HepG2 (cell line): Measurements from ENCODE around the gene KAZN. TPM values are rescaled to one million over a fixed set of nuclear protein-coding genes. Genes with fewer than 3 reads are reported as not detected.

ENCODE experiments used
- ATAC-seq: fragments of 200-7000 bp; cut with Tn5 transposase; 3 replicates; pipeline ENCODE4 v1.9.1; 2020; ENCODE audit warnings: mild to moderate bottlenecking, moderate library complexity
- BruUV-seq: library from RNA; stranded (reverse); fragments of 400-500 nt; replicated peaks from 2 replicates; lab custom pipeline; 2021; lab: Mats Ljungman, UMichigan
- CTCF ChIA-PET: fragments of 300-600 bp; formaldehyde crosslinking; extraction: SDS; loops from one replicate; lab custom pipeline; 2021; ENCODE audit warnings: low total read pairs, inconsistent platforms, low intra/inter-chr PET ratio; lab: Yijun Ruan, JAX
- POLR2A ChIA-PET: fragments of 350-600 bp; sonication (Branson Sonifier 250); formaldehyde crosslinking; loops from one replicate; lab custom pipeline; 2020; ENCODE audit warnings: antibody characterized with exemption, inconsistent platforms; lab: Yijun Ruan, JAX
- DNase-seq: peaks from one replicate; pipeline ENCODE4 v3.0.0-alpha.2; 2015; ENCODE audit warnings: low spot score
- FAIRE-seq: peaks from 3 replicates; lab custom pipeline; 2011; peaks lifted over from hg19 to GRCh38; lab: Jason Lieb, UNC
- H2AFZ ChIP-seq: one replicate; pipeline ENCODE4 v1.6.1; 2011; ENCODE audit warnings: low read length, inconsistent platforms
- H3K27ac ChIP-seq: fragments of 300-600 bp; 3 replicates; pipeline ENCODE4 v1.8.0; 2011; ENCODE audit warnings: mixed run types, mild to moderate bottlenecking, mixed read lengths, low read length, inconsistent platforms; ENCODE audit not compliant: insufficient read depth; ENCODE audit errors: extremely low read length
- H3K27me3 ChIP-seq, 2 experiments: fragments of 200-600 bp in 1 of 2; 2 replicates in 1 of 2; 3 replicates in 1 of 2; pipeline versions ENCODE4 v1.6.0 to v1.8.0; 2011; ENCODE audit warnings: low read length in 2 of 2, mild to moderate bottlenecking in 2 of 2, moderate library complexity in 2 of 2, inconsistent platforms in 1 of 2; ENCODE audit not compliant: insufficient read depth in 2 of 2, control insufficient read depth in 1 of 2
- H3K36me3 ChIP-seq, 2 experiments: fragments of 200-600 bp in 1 of 2; replicated peaks in 1 of 2; 2 replicates in 1 of 2; 3 replicates in 1 of 2; pipeline versions ENCODE4 v1.5.1 to v1.8.0; 2011; ENCODE audit warnings: low read length in 2 of 2, inconsistent platforms in 1 of 2; ENCODE audit not compliant: insufficient read depth in 2 of 2, control insufficient read depth in 1 of 2
- H3K4me1 ChIP-seq: 2 replicates; pipeline ENCODE4 v1.5.1; 2012; ENCODE audit warnings: low read length, inconsistent platforms; ENCODE audit not compliant: insufficient read depth
- H3K4me2 ChIP-seq: 2 replicates; pipeline ENCODE4 v1.6.0; 2011; ENCODE audit warnings: low read depth, low read length, inconsistent platforms
- H3K4me3 ChIP-seq, 3 experiments: fragments of 200-600 bp in 1 of 3; sonication (generic), shearing (Covaris generic) in 1 of 3; replicated peaks in 1 of 3; 2 replicates each; pipeline ENCODE4 v1.5.1; 2011 to 2016; ENCODE audit warnings: low read length in 3 of 3, inconsistent platforms in 2 of 3, low read depth in 2 of 3, mild to moderate bottlenecking in 2 of 3, control low read depth in 1 of 3, mixed read lengths in 1 of 3; ENCODE audit not compliant: insufficient read depth in 1 of 3
- H3K79me2 ChIP-seq: one replicate; pipeline ENCODE4 v1.6.1; 2011; ENCODE audit warnings: low read length, inconsistent platforms; ENCODE audit not compliant: insufficient read depth
- H3K9ac ChIP-seq: 2 replicates; pipeline ENCODE4 v1.6.0; 2011; ENCODE audit warnings: mild to moderate bottlenecking, low read depth, low read length, inconsistent platforms; ENCODE audit not compliant: insufficient read depth
- H3K9me3 ChIP-seq: 2 replicates; pipeline ENCODE4 v1.5.1; 2012; ENCODE audit warnings: mild to moderate bottlenecking, low read length
- H4K20me1 ChIP-seq: 2 replicates; pipeline ENCODE4 v1.6.0; 2011; ENCODE audit warnings: inconsistent platforms, mild to moderate bottlenecking, low read length, moderate library complexity; ENCODE audit not compliant: insufficient read depth
- ARID3A ChIP-seq: IDR thresholded peaks from 2 replicates; pipeline ENCODE4 v1.6.1; 2012; ENCODE audit warnings: low read depth, low read length, improper control_type of control experiment
- BATF2 ChIP-seq: sonication (generic); formaldehyde crosslinking; IDR thresholded peaks from 2 replicates; pipeline ENCODE4 v1.8.0; 2022; ENCODE audit warnings: mild to moderate bottlenecking, missing genetic modification reagents, moderate library complexity
- CSRNP1 ChIP-seq: sonication (generic); formaldehyde crosslinking; IDR thresholded peaks from 2 replicates; pipeline ENCODE4 v1.8.1; 2023; ENCODE audit warnings: mild to moderate bottlenecking, missing genetic modification reagents
- DRAP1 ChIP-seq: IDR thresholded peaks from 2 replicates; pipeline ENCODE4 v1.6.1; 2016; ENCODE audit warnings: missing genetic modification reagents, missing compliant biosample characterization
- ESRRA ChIP-seq: sonication (generic); formaldehyde crosslinking; IDR thresholded peaks from 2 replicates; pipeline ENCODE4 v1.5.1; 2020; ENCODE audit warnings: mild to moderate bottlenecking, low read depth, missing genetic modification reagents
- FOXJ3 ChIP-seq: sonication (generic); formaldehyde crosslinking; IDR thresholded peaks from 2 replicates; pipeline ENCODE4 v1.4.0; 2020; ENCODE audit warnings: missing genetic modification reagents, mild to moderate bottlenecking, borderline replicate concordance
- KLF16 ChIP-seq, 2 experiments: sonication (generic) in 1 of 2; formaldehyde crosslinking in 1 of 2; IDR thresholded peaks; 2 replicates each; pipeline versions ENCODE4 v1.6.1 to v1.8.0; 2016 to 2023; ENCODE audit warnings: missing genetic modification reagents in 2 of 2, missing compliant biosample characterization in 1 of 2
- KLF9 ChIP-seq: IDR thresholded peaks from 2 replicates; pipeline ENCODE4 v1.6.1; 2016; ENCODE audit warnings: low read depth
- MEIS1 ChIP-seq: sonication (generic); formaldehyde crosslinking; IDR thresholded peaks from 2 replicates; pipeline ENCODE4 v1.9.0; 2021; ENCODE audit warnings: mild to moderate bottlenecking, missing genetic modification reagents, moderate library complexity, borderline replicate concordance
- MIXL1 ChIP-seq: IDR thresholded peaks from 2 replicates; pipeline ENCODE4 v1.6.1; 2016
- NPAS2 ChIP-seq: sonication (generic); formaldehyde crosslinking; IDR thresholded peaks from 2 replicates; pipeline ENCODE4 v1.8.0; 2022; ENCODE audit warnings: mild to moderate bottlenecking, missing genetic modification reagents, borderline replicate concordance
- PCBP1 ChIP-seq: fragments of 200-400 bp; formaldehyde crosslinking; IDR thresholded peaks from 2 replicates; pipeline ENCODE4 v1.6.1; 2017; ENCODE audit warnings: mild to moderate bottlenecking, low read depth, low read length, borderline replicate concordance
- SALL2 ChIP-seq: sonication (generic); formaldehyde crosslinking; IDR thresholded peaks from 2 replicates; pipeline ENCODE4 v1.8.1; 2023; ENCODE audit warnings: mild to moderate bottlenecking, missing genetic modification reagents, inconsistent platforms
- SIN3B ChIP-seq: fragments of 150-350 bp; IDR thresholded peaks from 2 replicates; pipeline ENCODE4 v1.6.1; 2014; ENCODE audit warnings: low read length
- SMYD3 ChIP-seq: sonication (generic); formaldehyde crosslinking; IDR thresholded peaks from 2 replicates; pipeline ENCODE4 v1.8.1; 2023; ENCODE audit warnings: mild to moderate bottlenecking, missing genetic modification reagents
- THAP9 ChIP-seq: sonication (generic); formaldehyde crosslinking; IDR thresholded peaks from 2 replicates; pipeline ENCODE4; 2020; ENCODE audit warnings: missing genetic modification reagents, mild to moderate bottlenecking, borderline replicate concordance
- ZKSCAN1 ChIP-seq: fragments of 150-350 bp; IDR thresholded peaks from 2 replicates; pipeline ENCODE4 v1.6.1; 2014; ENCODE audit warnings: low read length
- ZNF530 ChIP-seq: sonication (generic); formaldehyde crosslinking; IDR thresholded peaks from 2 replicates; pipeline ENCODE4 v1.5.0; 2020; ENCODE audit warnings: low read depth, mild to moderate bottlenecking, missing genetic modification reagents
- WGBS: methylation state at CpG from one replicate; pipeline ENCODE4 v1.1.6; 2017; ENCODE audit warnings: low lambda C conversion rate; 5-methylcytosine and 5-hydroxymethylcytosine counted together
- in situ Hi-C: cut with HindIII; loops from 2 replicates; pipeline ENCODE4 v1.10.0; 2017; ENCODE audit warnings: low pct_unique_long_range_greater_than_20kb; ENCODE audit not compliant: extremely low pct_ligation_motif_present
- intact Hi-C: fragments of 100-400 bp; cut with micrococcal nuclease; formaldehyde crosslinking; loops from one replicate; pipeline ENCODE4 v1.10.0; 2022; ENCODE audit not compliant: unreplicated experiment
- polyA plus RNA-seq, 8 experiments: library from polyadenylated mRNA; depleted of rRNA in 3 of 8; stranded (reverse) in 7 of 8; unstranded in 1 of 8; fragments of >200 nt; fragmentation: Illumina TruSeq in 4 of 8; extraction: Trizol in 4 of 8; gene quantifications; 2 replicates each; pipeline versions ENCODE4 v1.2.1 to v1.2.3, GENCODE V29; 2011 to 2016; ENCODE audit warnings: low read depth in 4 of 8, missing spikeins in 1 of 8, mixed read lengths in 1 of 8; ENCODE audit not compliant: insufficient read depth in 1 of 8
- total RNA-seq, 5 experiments: library from RNA; depleted of rRNA; stranded (reverse); fragments of >200 nt; fragmentation: Illumina TruSeq; extraction: Trizol; gene quantifications; 2 replicates each; pipeline ENCODE4 v1.2.3, GENCODE V29; 2016; ENCODE audit warnings: low read depth in 1 of 5

KAZN gene
- total and polyA plus RNA-seq, 2 of the 13 experiments (the other 11 are each of a cell fraction or from before 2014, with no cell fraction given) = 10.4 to 13.5 TPM

- intact Hi-C loops (no loop called here), in situ Hi-C loops (loop anchor here (25.0 kb wide), 3 partner anchors 131 to 1081 kb away; no protein-coding TSS in a partner anchor)
- Histone ChIP-seq H3K27me3 (no peaks in the 10 kb centered on the region), H3K4me3 (no peak overlapping the region), H3K9me3 (no peaks in the 10 kb centered on the region), H3K36me3 (peaks cover 19 to 50% of the 10 kb centered on the region in 2 experiments), H2AFZ (no peak overlapping the region), H3K79me2 (no peaks in the 10 kb centered on the region), H3K4me1 (no peaks in the 10 kb centered on the region), H3K9ac (no peak overlapping the region), H3K4me2 (no peak overlapping the region), H4K20me1 (peaks cover 8% of the 10 kb centered on the region), H3K27ac (no peak overlapping the region)
- FAIRE-seq (no peak), DNase-seq (no peak), ATAC-seq (no peak)
- POLR2A ChIA-PET = no interaction called here
- CTCF ChIA-PET = no interaction called here
- BruUV-seq = no TSS peak
- TF ChIP-seq MIXL1 (no peak), THAP9 (CRISPR knock-in tag) (no peak), FOXJ3 (no peak), ZKSCAN1 (no peak), ESRRA (CRISPR knock-in tag) (no peak), KLF16 (CRISPR knock-in tag; IDR thresholded peaks at IDR 0.05) (no peak), NPAS2 (CRISPR knock-in tag) (no peak), BATF2 (CRISPR knock-in tag) (no peak), SIN3B (no peak), PCBP1 (no peak), DRAP1 (CRISPR knock-in tag) (no peak), ZNF530 (no peak), KLF9 (CRISPR knock-in tag) (no peak), ARID3A (no peak), CSRNP1 (CRISPR knock-in tag) (no peak), SALL2 (CRISPR knock-in tag) (no peak), SMYD3 (CRISPR knock-in tag) (no peak), MEIS1 (CRISPR knock-in tag) (no peak)
- 88% methylated on average over 4 of the region's 8 CpGs for WGBS
These were observed 444.4 kb downstream of the KAZN start for GRCh38 chr1:15042866-15043265.
